Middle frontal gyrus (tissue), 1 donor: ENCODE results near the gene LIN52.

ENCODE experiments used
- DNase-seq: peaks from one replicate; pipeline ENCODE4 v3.0.0-alpha.2; 2015; ENCODE audit warnings: low spot score; ENCODE audit errors: extremely low spot score

The LIN52 gene

GRCh38 chr14:74231784-74232183 lies 147.0 kb downstream of the LIN52 start:
- DNase-seq: no peak

- DNase-seq: no peak
These were observed 150.3 kb downstream of the LIN52 start for GRCh38 chr14:74235017-74235416.

DNA sequence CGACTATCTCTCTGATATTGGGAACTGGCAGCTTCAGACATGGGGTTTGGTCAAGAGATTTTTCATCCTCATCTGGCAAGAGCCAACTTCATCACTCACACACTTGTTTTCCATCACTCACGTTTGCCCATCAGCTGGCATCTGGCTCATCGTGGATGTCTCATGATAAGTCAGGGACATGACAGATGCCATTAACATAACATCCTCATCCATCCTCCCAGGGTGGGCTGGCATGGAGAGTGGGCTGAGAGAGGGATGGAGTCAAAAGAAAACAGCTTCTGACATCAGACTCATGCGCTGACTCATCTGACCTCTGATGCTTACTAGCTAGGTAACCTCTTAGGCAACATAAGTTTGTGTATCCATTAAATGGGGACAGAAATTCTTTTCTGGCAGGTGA lies 152.7 kb downstream of the LIN52 start:
- DNase-seq: no peak

GRCh38 chr14:74238974-74239847 lies 154.5 kb downstream of the LIN52 start, which contains the start of gene VSX2:
VSX2 (plus strand) TSS chr14:74239449; CDS start chr14:74239562, 113 bp downstream.
- no peak for DNase-seq

DNA sequence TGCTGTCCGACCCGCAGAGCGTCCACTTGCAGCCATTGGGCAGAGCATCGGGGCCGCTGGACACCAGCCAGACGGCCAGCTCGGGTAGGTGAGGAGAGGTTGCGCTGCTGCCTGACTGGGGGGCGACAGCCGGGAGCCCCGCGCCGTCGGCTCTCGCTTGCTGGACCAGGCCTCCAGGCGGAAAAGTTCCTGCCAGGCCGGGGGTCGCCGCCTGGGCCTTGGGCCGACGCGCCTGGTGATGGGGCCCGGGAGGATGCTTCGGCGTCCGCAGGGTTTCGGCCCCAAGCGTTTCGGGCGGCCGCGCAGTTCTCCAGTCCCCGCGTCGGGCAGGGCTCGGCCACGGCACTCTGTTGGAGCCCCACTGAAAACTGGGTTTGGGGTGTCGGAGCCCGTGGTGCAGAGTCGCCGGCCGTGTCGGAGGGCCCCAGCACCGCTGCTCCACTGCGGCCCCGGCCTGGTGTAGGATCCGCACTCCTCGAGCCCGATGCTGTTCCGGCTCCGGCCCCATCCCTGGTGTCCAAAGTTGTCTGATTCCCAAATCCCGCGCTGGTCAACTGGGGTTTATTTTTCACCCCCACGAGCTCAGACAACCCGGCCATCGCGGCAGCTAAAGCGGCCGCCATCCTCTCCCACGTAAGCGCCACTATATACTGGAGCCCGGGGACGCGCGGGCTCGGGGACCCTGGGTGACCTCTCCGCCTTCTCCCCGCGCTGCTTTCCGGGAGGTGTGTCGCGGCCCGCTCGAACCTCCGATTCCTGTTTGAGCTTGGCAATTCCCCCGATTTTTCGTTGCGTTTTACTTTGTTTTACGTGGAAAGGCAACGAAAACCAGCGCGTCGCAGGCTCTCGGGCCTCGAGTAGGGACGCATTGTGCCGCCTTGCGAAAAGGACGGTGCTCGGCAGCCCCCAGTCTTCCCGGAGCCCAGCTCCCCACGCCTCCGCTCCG lies 155.4 kb downstream of the LIN52 start:
- no peak for DNase-seq

GRCh38 chr14:74240794-74241651 lies 156.3 kb downstream of the LIN52 start:
- no peak for DNase-seq

GRCh38 chr14:74241652-74242017 lies 156.9 kb downstream of the LIN52 start:
- no peak for DNase-seq

- DNase-seq: no peak
These were observed 157.4 kb downstream of the LIN52 start for GRCh38 chr14:74242021-74242779.

DNA sequence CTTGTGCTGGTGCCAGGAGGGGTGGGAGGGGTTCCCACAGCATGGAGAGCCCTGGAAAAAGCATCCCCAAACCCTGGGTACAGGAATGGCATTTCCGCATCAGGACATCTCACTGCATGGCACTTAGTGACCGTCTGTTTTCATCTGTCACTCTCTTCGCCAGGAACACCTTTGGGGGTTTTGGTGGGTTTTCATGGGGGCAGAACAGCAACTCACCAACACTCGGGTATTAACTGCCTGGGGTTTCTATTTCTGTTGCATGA lies 158.0 kb downstream of the LIN52 start:
- no peak for DNase-seq

GRCh38 chr14:74243051-74243450 lies 158.3 kb downstream of the LIN52 start:
- no peak for DNase-seq

GRCh38 chr14:74244115-74244514 lies 159.4 kb downstream of the LIN52 start:
- DNase-seq: no peak

DNA sequence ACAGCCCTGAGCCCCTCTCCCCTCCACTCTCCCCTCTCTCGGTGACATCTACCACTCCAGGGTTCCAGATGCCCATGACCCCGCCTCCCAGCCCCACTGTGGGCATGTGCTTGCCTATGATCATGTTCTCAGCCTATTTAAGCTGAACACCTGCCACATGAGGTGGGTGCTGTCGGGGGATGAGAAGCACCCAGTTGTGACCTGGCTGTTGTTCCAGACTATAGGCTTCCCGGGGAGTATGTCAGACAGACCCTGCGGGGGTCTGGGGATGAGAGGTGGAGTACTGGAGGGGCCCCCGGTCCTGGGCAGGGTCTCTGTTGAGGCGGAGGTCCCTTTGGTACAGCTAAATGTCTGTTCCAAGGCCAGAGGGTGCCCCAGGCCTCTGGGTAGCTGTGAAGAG lies 160.5 kb downstream of the LIN52 start:
- DNase-seq: no peak

GRCh38 chr14:74246542-74246941 lies 161.8 kb downstream of the LIN52 start:
- no peak for DNase-seq

- DNase-seq: no peak
These were observed 163.3 kb downstream of the LIN52 start for GRCh38 chr14:74248017-74248416.

DNA sequence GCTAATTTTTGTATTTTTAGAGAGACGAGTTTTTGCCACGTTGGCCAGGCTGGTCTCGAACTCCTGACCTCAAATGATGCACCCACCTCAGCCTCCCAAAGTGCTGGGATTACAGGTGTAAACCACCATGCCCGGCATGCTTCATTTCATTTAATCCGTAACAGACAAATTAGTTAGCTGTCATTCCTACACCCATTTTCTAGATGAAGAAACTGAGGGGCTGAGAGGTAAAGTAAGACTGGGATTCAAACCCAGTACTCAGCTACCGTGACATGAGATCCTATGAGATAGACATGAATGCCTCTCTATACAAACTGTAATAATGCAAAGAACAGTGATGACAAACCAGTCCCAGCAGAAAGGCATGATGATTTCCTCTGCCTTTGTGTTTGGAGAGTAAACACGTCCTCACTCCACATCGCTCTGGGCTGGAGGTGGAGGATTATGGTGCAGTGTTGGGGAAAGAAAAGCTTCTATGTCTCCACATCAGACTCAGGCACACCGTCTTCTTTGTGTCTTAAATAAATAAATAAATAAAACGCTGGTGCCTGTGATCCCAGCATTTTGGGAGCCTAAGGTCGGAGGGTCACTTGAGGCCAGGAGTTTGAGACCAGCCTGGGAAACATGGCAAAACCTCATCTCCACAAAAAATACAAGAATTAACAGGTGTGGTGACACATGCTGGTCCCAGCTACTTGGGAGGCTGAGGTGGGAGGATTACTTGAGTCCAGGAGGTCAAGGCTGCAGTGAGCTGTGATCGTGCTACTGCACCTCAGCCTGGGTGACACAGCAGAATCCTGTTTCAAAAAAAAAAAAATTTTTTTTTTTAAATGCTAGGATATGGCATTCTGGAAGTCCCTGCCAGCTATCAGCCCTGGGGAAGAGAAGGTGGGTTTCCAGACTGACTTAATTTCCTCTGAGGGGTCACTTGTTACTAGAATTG lies 164.9 kb downstream of the LIN52 start:
- DNase-seq: no peak
